ENCODE results near the gene AMBRA1.

AMBRA1 gene

DNA sequence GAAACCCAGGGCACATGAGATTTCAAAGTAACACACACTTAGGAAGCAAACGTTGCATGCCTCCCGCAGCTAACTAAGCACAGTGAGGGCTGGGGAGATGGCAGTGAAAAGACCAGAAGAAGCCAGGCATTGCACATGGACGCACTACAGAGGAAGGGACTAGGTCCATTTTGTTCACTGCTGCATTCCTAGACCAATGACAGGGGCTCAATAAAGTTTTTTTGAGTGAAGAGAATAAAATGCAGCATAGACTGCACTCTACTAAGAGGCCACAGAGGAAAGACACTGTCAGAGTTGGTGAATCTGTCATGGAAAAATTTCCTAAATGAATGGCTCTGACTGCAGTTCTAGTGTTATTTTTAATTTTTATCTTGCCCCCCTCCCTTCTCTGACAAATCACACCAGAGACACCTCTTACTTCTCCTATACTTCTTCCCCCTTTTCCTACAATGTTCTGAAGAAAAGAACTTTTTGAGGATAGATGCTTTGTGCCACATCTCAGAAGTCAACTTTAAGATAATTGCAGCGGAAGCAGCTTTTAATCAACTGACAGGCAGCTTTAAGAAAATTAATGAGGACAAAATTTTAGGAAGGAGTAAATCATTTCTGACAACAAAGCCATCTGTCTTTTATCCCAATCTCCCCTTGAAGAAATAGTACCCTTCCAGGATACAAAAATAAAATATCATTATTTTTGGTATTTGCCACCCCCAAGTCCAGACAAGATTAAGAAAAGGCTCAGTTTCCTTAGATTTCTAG lies 167.4 kb downstream of the AMBRA1 start:
- no peak for DNase-seq

DNA sequence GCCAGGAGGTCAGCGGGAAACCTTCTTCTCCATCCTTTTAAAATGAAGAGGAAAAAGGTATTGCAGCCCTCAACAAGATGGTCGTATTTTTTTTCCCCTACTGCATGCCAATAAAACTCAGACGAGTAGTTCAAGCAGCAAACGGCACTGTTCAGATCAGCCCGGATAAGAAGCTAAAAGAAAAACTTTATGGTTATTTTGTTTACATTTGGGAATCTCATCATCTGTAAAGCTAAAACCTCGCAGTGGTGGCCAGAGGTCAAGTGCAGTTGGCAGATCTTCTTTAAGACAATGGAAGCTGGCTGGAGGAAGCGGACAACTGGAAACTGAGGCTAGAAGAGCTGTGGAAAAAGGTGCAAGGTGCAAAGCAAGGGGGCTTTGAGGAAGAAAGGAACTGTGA lies 171.2 kb downstream of the AMBRA1 start:
- DNase-seq: no peak

DNA sequence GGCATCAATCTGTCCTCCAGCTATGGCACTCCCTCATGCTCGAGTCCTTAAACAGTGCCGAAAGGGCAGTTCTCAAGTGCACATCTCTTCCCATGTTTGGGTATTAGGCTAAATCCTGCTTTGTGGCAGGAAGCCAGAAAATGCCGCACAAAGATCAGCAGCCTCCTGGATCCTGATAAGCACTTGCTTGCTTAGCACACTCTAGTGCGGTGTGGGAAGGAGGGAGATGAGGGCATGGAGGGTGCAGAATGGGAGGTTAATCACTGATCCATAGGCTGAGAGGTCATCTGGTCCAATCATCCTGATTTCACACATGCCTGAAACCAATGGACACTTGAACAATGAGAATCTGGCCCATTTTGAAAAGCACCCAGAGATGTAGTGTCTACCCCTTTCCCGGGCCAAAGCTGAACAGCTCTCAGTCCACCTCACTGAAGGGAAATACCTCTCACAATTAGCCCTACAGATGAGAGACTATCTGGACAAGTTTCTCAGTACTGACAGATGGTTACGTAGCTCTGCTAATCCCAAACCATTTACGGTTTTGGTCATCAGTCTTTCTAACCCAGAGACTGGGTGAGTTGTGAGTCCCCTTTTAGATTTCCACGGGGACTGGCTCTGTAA lies 172.5 kb downstream of the AMBRA1 start:
- no peak for DNase-seq

DNA sequence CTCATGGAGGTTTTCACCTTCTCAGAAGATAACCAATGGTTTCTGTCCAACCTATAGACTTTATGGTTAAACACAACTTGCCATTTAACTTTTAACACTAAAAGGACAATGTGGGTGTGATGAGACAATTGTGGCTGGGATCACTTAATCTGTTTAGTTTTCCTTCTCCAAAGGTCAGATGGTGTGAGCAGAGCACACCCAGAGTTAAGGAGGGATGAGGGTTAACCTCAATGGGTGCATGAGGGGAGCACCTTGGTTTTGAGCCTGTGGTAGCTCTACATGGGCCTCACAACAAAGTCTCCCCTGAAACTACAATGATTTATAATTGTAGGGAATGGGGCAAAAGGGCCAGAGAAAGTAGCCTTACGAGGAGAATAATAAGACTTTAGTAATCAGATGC lies 173.3 kb downstream of the AMBRA1 start:
- DNase-seq: no peak

DNA sequence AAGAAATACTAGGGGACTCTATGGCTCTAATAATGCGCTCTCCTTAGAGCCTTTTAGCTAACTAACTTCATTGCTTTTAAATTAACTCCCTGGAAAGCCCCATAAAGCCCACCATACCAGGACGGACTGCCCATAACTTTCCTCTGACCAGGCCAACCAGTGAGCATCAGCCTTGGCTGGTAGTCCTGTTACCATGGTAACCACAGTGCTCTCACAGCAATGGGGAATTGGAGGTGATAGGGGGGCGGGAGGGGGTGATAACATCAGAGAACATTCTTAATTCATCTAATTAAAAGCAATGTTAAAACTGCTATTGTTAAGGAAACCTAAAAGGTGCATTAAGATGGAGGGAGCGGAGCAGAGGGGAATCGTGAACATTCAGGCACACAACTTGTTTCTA lies 175.1 kb downstream of the AMBRA1 start:
- DNase-seq: no peak

DNA sequence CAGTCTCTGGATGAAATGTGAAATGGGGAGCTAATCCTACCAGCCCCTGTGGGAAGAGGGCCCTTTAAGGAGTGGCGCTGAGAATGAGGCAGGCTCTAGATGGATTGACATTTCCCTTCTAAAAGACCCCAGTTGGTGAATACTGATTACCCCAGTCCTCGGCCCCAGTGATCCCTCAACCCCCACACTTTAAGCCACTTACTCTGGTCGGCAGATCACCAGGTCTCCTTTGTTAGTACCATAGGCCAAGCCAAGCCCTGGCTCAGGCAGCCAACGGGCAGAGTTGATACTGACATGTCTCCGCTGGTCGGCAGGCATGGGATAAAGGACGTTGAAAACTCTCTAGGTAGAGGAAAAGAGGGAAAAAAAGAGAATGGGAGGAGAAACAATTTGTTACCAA lies 176.1 kb downstream of the AMBRA1 start:
- no peak for DNase-seq

DNA sequence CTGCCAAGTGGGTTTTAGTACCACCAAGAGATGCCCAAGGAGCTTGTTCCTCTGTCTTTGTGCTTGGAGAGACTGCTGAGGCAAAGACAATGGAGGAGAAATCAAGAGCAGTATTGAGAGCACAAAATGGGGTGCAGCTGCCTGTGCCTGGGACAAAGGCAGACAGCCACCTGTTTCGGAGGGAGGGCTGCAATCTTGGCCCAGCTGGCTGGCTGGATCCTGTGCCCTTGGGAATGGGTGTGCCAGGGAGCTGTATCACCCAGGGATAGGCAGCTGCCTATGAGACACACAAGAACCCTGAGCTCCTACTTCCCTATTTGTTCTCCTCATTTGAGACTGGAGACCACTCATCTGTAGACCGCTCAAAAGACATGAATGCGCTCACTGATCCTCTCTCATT lies 178.9 kb downstream of the AMBRA1 start:
- no peak for DNase-seq

DNA sequence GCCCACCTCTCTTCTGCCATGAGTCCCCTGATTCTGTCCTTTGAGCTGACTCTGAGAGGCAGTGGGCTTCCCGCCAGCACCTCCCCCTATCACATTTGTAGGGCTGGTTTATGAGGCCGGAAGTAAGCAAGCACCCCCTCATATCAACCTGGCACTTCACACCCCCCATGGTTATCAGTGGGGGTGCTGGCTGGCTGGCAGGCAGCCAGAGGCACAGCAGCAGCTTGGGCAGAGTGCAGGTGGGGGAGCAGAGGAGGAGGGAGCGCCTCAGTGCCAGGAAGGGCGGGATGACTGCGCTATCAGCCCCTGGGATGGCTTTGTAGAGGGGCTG lies 179.4 kb downstream of the AMBRA1 start:
- DNase-seq: no peak

DNA sequence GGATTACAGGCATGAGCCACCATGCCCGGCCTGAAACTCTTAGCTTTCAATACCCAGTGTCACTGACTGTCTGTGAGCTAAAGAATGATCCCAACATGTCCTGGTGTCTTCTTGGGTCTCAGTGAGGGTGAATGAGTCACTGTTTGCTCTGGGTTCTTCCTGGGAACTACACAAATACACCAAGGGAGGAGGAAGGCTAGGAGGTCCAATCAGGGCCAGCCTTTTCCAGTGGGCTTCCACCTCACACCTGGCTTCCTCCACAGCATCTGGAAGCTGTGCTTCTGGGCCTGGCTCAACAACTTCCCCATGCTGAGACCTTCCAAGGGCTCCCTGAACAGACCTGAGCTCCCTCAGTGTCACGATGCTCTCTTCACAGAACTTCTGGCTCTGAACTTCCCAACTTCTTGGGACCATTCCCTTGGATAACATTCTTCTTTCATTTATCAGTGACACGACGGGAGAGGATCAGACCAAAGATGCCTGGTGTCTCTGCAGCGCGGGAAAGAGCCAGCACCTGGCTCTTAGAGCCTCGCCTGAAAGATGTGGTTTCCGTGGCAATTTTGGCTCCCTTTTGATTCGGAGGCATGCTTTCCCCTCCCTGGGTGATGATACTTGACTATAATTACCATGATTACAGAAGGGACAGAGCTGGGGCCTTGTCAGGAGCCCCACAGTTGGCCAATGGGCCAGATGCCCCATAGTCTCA lies 179.9 kb downstream of the AMBRA1 start:
- DNase-seq: no peak

DNA sequence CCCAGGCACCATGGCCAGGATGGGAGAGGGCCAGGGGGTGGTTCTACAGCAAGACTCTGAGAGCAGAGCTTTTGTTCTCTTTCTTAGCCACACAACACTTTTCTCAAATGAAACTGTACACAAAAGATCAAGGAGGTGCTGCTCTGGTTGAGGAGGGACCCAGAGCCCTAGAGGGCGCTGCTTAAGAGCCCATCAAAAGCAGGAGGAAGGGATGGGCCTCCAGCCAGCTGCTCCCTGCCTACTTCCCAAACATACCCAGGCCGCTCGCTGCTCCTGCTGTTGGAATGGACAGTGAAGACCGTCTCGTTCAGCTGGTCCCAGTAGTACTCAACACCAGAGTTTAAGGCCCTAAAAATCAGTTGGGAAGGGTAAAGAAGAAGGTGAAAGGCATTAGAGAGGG lies 183.8 kb downstream of the AMBRA1 start:
- DNase-seq: no peak

DNA sequence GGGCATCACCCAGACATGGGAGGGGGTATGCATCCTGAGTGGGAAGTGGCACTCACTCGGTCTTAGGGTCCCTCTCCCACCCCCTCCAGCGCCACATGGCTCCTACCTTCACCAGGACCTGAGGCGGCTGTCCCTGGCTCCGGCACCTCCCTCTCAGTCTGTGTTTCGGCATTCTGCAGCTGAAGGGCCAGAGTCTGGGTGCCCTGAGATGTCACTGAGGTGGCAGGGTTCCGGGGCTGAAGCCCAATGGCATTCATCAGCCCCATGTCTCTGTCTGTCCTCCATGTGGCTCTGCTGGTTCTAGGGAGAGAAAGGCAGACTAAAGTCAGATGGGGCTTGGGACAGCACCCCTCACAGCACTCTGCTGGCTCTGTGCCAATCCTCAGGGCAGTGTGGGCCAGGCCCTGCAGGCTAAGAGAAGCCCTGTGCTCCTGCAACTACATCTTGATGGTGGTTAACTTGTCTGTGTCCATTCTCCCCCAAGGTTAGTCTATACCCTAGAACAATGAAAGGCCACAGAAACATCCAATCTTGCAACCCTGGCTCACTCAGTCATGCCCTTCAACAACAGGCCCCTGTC lies 185.3 kb downstream of the AMBRA1 start:
- no peak for DNase-seq

DNA sequence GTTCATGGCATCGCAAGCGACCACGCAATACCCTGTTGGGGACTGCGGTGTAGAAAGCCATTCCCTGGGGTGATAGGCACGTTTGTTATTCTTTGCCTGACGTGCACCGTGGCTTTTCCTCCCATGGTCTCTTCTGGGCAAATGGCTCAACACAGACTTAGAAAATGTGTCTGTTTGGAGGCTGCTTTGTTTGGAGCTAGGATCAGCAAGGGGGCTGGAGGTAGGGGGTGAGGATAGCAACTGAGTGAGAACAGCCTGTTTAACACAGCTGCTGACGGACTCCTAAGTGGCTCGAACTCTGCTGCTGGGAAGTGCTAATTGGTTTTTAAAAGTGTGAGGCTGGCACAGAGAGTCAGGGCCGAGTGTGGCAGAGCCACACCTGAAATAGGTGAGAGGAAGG lies 186.2 kb downstream of the AMBRA1 start:
- no peak for DNase-seq

DNA sequence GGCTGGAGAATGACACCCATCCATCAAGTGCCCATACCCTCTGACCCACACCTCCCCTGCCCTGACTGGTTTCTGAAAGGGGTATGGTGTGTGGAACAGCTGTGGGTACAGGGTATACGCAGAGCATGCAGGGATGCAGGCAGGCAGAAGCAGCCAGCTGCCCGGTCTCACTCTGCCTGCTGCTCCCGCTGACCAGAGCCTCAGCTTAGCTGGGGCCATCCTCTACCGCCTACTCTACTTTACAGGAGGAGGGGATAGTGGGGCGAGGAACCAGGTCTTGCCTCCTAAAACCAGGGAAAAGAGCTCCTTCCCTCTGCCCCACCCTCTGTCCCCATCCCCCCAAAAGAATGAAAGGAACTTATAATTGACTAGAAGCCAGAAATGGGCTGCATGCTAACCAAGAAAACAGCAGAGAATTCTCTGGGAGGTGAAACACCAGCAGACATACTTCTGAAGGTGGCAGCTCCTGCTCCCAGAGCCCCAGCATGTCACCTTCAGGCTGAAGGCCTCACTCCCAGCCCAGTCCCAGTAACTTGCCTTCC lies 189.3 kb downstream of the AMBRA1 start:
- DNase-seq: no peak

DNA sequence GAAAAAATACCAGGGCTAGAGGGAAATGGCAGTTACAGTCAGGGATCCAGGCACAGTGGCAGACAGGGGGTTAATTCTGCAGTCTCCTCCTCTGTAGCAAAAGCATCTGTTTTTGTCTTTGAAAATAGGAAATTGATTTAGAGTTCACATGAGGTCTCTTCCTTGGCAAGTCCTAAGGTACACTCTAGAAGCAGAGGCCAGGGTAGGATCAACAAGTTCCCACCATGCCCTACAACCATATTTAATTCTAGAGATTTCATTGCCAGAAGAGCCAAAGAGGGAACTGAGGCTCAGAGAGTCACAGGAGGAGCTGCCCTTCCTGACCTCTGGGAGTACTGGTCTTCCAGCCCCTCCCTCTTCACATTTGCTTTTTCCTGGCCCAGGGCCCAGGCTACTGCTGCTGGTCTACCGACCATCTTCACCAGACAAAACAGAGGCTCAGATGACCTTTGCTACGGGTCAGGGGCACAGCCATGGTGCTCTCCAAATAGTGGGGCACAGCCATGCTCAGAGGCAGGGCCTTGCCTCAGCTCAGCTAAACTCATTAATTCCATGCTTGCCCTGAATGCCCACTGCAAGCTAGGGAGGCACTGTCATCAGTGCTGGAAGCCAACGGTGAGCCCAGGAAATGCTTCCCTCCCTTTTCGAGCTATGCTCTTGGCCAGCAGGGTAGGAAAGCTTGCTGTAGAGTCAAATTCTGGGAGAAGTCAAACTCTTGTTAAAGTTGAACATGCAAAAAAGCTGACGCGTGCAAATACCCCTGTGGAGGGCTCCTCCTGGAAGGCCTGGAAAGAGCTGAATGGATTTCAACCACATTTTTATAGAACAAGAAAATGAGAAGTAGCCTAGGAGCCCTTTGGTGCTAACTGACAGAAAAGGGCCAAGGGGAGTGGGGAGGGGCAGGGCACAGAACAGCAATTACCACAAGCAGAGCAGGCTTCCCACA lies 190.6 kb downstream of the AMBRA1 start:
- no peak for DNase-seq

DNA sequence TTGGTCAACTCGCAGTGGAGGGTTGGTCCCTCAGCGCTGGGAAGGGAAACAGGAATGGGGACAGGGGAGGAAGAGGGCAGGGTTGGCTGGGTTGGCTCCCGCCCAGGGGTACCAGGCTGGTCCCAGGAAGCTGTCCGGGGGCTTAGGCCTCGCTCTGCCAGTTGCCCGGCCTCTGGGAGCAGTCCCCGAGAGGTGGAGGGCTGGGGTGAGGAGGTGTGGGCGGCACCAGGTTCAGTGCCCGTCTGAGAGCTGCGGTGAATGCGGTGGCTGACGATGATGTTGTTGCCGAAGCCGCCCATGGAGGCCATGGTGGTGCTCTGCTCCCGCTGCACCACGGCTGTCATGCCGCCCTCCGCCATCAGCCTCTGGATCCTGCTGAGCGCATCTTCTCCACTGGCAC lies 196.3 kb downstream of the AMBRA1 start:
- DNase-seq: no peak

DNA sequence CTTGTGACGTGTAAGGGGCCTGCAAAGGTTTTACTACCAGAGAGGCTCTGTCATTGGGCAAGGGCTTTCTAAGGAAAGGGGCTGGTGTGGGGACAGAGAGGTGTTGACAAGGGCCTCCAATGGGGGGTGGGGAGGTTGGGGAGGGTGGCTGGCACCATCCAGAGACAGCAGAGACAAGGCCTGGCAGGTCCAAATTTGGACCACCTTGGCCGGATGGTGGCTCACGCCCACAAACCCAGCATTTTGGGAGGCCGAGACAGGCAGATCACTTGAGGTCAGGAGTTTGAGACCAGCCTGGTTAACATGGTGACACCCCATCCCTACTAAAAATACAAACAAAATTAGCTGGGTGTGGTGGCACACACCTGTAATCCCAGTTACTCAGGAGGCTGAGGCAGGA lies 200.1 kb downstream of the AMBRA1 start:
- DNase-seq: no peak

DNA sequence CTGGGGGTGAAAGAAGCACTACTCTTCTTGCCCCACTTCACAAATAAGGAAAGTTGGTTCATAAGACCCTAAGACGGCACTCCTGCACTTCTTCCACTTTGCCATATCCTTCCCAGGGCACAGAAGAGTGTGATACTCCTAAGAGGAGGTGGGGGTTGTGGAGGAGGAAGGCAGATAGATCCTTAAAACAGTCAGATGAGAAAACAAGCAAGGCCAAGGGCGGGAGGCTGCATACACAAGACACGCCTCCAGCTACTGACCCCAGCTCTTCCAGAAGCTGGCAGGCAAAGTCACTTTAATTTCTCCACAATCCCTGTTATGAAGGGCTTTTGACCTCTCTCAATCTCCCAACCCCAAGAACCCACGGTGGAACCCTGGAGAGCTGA lies 200.6 kb downstream of the AMBRA1 start:
- DNase-seq: no peak

DNA sequence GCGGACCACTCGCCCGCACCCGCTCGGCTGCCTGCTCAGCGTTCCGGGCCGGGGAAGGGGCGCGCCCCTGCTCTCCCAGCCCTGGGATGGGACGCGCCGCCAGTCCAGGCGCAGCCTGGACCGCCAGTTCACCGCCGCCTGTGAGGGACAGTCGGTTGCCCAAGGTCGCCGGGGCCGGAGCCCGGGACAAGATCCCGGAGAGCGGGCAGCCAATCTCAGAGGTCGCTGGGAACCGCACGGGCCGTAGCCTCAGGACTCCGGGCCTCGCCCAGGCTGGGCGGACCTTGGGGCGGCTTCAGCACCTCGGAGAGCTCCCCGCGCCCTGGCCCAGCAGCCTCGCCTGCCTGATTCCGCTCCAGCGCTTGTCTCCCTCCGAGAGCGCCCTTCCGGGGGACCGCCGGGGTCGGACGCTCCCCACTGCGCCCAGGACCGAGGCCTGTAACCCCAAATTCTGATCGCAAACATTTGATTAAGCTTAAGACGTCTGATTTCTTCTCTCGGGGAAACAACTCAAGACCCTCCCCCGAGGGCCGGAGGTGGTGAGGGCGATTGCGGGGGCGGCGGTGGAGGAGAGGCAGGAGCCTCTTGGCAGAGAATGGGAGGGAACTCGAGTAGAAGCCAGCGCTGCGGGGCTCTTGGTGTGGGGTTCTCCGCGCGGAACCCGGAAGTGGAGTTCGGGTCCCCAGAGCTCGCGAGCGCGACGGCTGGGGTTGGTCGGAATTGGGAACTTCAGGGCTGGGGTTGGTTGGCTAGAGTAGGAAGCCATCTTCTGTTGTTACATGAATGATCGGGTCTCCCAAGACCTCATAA lies 201.2 kb downstream of the AMBRA1 start:
- peak; percentile 92 for DNase-seq

DNA sequence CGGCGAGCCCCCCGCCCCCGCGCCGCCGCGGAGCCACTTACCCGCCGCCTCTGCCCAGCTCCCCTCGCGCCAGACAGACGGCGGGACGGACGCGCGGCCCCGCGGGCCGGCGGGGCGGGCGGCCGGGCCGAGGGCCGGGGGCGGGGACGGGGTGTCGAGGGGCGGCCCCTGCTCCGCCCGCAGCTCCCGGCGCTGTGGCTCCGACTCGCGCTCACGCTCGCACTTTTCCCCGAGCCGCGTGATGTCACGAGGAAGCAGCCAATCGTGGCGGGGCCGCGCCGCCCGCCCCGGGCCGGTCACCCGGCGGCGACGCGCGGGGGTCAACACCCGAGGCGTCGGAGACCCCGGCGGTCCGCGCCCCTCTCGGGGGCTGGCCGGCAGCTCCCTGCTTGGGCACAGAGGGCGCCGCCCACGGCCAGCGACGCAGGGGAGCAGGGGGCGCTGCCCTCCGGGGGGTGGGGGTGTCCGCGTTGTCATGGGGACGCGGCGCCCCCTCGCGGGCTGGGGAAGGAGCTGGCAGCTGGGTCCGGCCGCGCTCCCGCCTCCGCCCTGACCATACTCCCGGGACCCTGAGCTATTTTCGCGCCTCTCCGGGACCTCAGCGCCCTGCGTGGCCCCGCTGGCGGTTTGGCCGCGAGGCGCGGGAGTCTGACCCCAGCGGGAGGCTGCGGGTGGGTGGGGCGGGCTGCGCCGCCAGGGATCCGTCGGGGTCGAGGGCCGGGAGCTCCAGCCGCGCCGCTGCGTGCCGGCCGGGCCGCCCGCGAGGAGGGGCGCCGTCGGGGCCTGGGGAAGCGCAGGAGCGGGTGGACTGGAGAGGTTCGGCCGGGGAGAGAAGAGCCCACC lies 202.0 kb downstream of the AMBRA1 start, which contains the start of gene CHRM4:
TSS of gene CHRM4 (minus strand) at position 199 of the 843 bp plus-strand sequence. CDS start 5,219 bp downstream, outside the sequence.
- DNase-seq: no peak

DNA sequence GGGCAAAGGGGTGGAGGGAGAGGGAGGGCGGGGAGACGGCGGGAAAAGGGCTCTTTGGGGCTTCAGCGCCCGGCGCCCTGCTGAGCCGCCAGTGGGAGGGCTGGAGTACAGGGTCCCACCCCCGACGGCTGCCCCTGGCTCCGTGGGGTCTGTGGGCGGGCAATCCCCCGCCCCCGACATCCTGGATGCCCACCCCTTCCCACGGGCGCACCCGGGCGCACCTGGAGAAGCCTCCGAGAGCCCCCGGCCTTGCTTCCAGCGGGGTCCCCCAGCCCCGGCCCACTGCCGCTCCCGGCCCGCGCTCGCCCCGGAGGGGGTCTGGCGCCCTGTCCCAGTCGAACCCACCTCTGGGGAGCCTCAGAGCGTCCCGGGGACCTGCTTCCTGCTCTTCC lies 202.6 kb downstream of the AMBRA1 start:
- no peak for DNase-seq

Data from activated effector memory CD4-positive, alpha-beta T cell treated with anti-CD3 and anti-CD28 coated beads, Interleukin-2, amount 50 U/mL, for 16 hours (primary cell).